K562 (cell line): Measurements from ENCODE around the gene ZNF473. TPM values are rescaled to one million over a fixed set of nuclear protein-coding genes. Genes with fewer than 3 reads are reported as not detected.

Experiments used
- CBX3 ChIP-seq, 2 experiments: IDR thresholded peaks; 1 replicate in 1 of 2; 2 replicates in 1 of 2; pipeline ENCODE4 v1.6.1; 2012; ENCODE audit warnings: inconsistent platforms in 2 of 2, low read length in 2 of 2, borderline replicate concordance in 1 of 2, control low read depth in 1 of 2
- CC2D1A ChIP-seq: fragments of 450-650 bp; IDR thresholded peaks from 2 replicates; pipeline ENCODE4 v1.6.1; 2017; ENCODE audit warnings: mild to moderate bottlenecking
- CCNT2 ChIP-seq: IDR thresholded peaks from 2 replicates; pipeline ENCODE4 v1.6.1; 2011; ENCODE audit warnings: borderline replicate concordance, low read depth, mild to moderate bottlenecking, moderate library complexity, mixed read lengths, low read length; ENCODE audit not compliant: insufficient read length; ENCODE audit errors: extremely low read depth
- CEBPB ChIP-seq: fragments of 450-650 bp; IDR thresholded peaks from 2 replicates; pipeline ENCODE4 v1.6.1; 2016; ENCODE audit warnings: missing genetic modification characterization, missing compliant biosample characterization
- CTCFL ChIP-seq: IDR thresholded peaks from 2 replicates; pipeline ENCODE4 v1.6.1; 2011; ENCODE audit warnings: borderline replicate concordance, low read depth, mild to moderate bottlenecking, moderate library complexity, low read length; ENCODE audit not compliant: insufficient read depth, poor library complexity, severe bottlenecking
- E2F8 ChIP-seq: fragments of 450-650 bp; IDR thresholded peaks from 2 replicates; pipeline ENCODE4 v1.7.1; 2018; ENCODE audit warnings: mild to moderate bottlenecking, low read depth; ENCODE audit not compliant: partially characterized antibody
- FOXJ3 ChIP-seq: sonication (generic); formaldehyde crosslinking; IDR thresholded peaks from 2 replicates; pipeline ENCODE4 v1.4.0; 2020; ENCODE audit warnings: mild to moderate bottlenecking, missing genetic modification reagents
- HMGN3 ChIP-seq: IDR thresholded peaks from 2 replicates; pipeline ENCODE4 v1.6.1; 2011; ENCODE audit warnings: borderline replicate concordance, low read depth, mild to moderate bottlenecking, mixed read lengths, low read length; ENCODE audit not compliant: insufficient read length; ENCODE audit errors: extremely low read depth
- HNRNPH1 ChIP-seq: fragments of 200-400 bp; formaldehyde crosslinking; optimal IDR thresholded peaks from 2 replicates; pipeline ENCODE3; 2017; ENCODE audit warnings: low read depth, mild to moderate bottlenecking, low read length, moderate library complexity
- KDM1A ChIP-seq, 2 experiments: fragments of 450-650 bp; IDR thresholded peaks; 2 replicates each; pipeline ENCODE4 v1.6.1; 2016; ENCODE audit warnings: mild to moderate bottlenecking in 2 of 2
- MEIS2 ChIP-seq: fragments of 450-650 bp; IDR thresholded peaks from 2 replicates; pipeline ENCODE4 v1.6.1; 2014; ENCODE audit warnings: mild to moderate bottlenecking; ENCODE audit not compliant: partially characterized antibody
- NCOA6 ChIP-seq: fragments of 450-650 bp; IDR thresholded peaks from 2 replicates; pipeline ENCODE4 v1.6.1; 2017; ENCODE audit warnings: mild to moderate bottlenecking
- OTX1 ChIP-seq: fragments of 450-650 bp; formaldehyde crosslinking; IDR thresholded peaks from 2 replicates; pipeline ENCODE4 v1.4.0; 2022; ENCODE audit warnings: mild to moderate bottlenecking
- POU5F1 ChIP-seq: fragments of 150-350 bp; IDR thresholded peaks from 2 replicates; pipeline ENCODE4 v1.6.1; 2014; ENCODE audit warnings: borderline replicate concordance, low read length, low read depth, mild to moderate bottlenecking; ENCODE audit not compliant: partially characterized antibody
- RBM15 ChIP-seq: fragments of 200-400 bp; formaldehyde crosslinking; IDR thresholded peaks from 2 replicates; pipeline ENCODE4 v1.6.1; 2018; ENCODE audit warnings: mild to moderate bottlenecking, low read length, moderate library complexity; ENCODE audit not compliant: insufficient read depth
- SRSF7 ChIP-seq: fragments of 200-400 bp; formaldehyde crosslinking; optimal IDR thresholded peaks from 2 replicates; pipeline ENCODE3; 2017; ENCODE audit warnings: mild to moderate bottlenecking, low read depth, low read length
- TAF7 ChIP-seq: fragments of 450-650 bp; IDR thresholded peaks from 2 replicates; pipeline ENCODE4 v1.6.1; 2016; ENCODE audit warnings: missing genetic modification characterization, missing compliant biosample characterization
- TBL1XR1 ChIP-seq, 2 experiments: IDR thresholded peaks; 2 replicates each; pipeline ENCODE4 v1.6.1; 2012; ENCODE audit warnings: improper control_type of control experiment in 2 of 2, low read length in 2 of 2, mild to moderate bottlenecking in 1 of 2
- ZBED1 ChIP-seq: IDR thresholded peaks from 2 replicates; pipeline ENCODE4 v1.6.1; 2014
- ZC3H11A ChIP-seq: IDR thresholded peaks from 2 replicates; pipeline ENCODE4 v1.6.1; 2012; ENCODE audit warnings: low read depth, low read length, improper control_type of control experiment
- ZNF23 ChIP-seq: fragments of 250-450 bp; sonication (Bioruptor Pico); IDR thresholded peaks from 2 replicates; pipeline ENCODE4 v1.4.0; 2020; ENCODE audit warnings: mild to moderate bottlenecking
- ZNF3 ChIP-seq: fragments of 250-450 bp; sonication (Bioruptor Pico); IDR thresholded peaks from 2 replicates; pipeline ENCODE4 v1.5.0; 2021; ENCODE audit warnings: mild to moderate bottlenecking, moderate library complexity
- ZNF740 ChIP-seq, 3 experiments: fragments of 200-800 bp in 1 of 3; sonication (Bioruptor generic) in 1 of 3; sonication (generic) in 1 of 3; formaldehyde crosslinking in 1 of 3; IDR thresholded peaks; 2 replicates each; pipeline versions ENCODE4 v1.6.1 to v1.8.0; 2016 to 2022; ENCODE audit warnings: mild to moderate bottlenecking in 2 of 3, missing compliant biosample characterization in 2 of 3, missing genetic modification characterization in 2 of 3, missing genetic modification reagents in 1 of 3
- polyA plus RNA-seq, 8 experiments: library from polyadenylated mRNA; depleted of rRNA in 4 of 8; stranded (reverse) in 5 of 8; unstranded in 3 of 8; fragments of >200 nt; fragmentation: Nextera tagmentation in 2 of 8; fragmentation: Illumina TruSeq in 1 of 8; extraction: Ambion mirVana in 2 of 8; extraction: Trizol in 1 of 8; gene quantifications; 2 replicates each; pipeline versions ENCODE4 v1.2.1 to v1.2.3, GENCODE V29; 2011 to 2014; ENCODE audit warnings: inconsistent platforms in 1 of 8, missing spikeins in 1 of 8
- total RNA-seq, 7 experiments: library from RNA; depleted of rRNA in 6 of 7; stranded (reverse); fragments of >200 nt in 6 of 7; fragmentation: Illumina TruSeq in 2 of 7; extraction: Trizol in 2 of 7; gene quantifications; 2 replicates each; pipeline versions ENCODE4 v1.2.1 to v1.2.3, GENCODE V29; 2011 to 2021; ENCODE audit warnings: low replicate concordance in 1 of 7

The ZNF473 gene
- total and polyA plus RNA-seq, 9 of the 15 experiments (the other 6 are each of a cell fraction or from before 2014, with no cell fraction given) = 8.2 to 34.0 (median 28.5) TPM

- no peak for TF ChIP-seq E2F8
- TF ChIP-seq MEIS2 = peak; percentile 36
- TF ChIP-seq CTCFL = no peak
- no peak for TF ChIP-seq ZNF23
- TF ChIP-seq OTX1 = no peak
- TF ChIP-seq TAF7 = no peak
- TF ChIP-seq CC2D1A = no peak
- TF ChIP-seq KDM1A (IDR thresholded peaks at IDR 0.05) = no peak
- TF ChIP-seq NCOA6 = no peak
- TF ChIP-seq HNRNPH1 = no peak
- no peak for TF ChIP-seq POU5F1
- no peak for TF ChIP-seq ZNF3 (CRISPR knock-in tag)
- no peak for TF ChIP-seq FOXJ3
- no peak for TF ChIP-seq CEBPB (tag)
- TF ChIP-seq CBX3 (IDR thresholded peaks at IDR 0.05; ENCODE audit: borderline replicate concordance in 1 of 2, low read length in 2 of 2) = 0 out of 3 replicates have a peak, but pooled peaks of 1 of the 2 experiments have one; percentile 4
- TF ChIP-seq SRSF7 = no peak
- TF ChIP-seq RBM15 = no peak
- TF ChIP-seq CCNT2 = no peak
- TF ChIP-seq TBL1XR1 (IDR thresholded peaks at IDR 0.05; ENCODE audit: low read length in 2 of 2) = no peak; a peak in 1 of 4 replicates
- TF ChIP-seq ZBED1 = no peak
- no peak for TF ChIP-seq ZC3H11A
- TF ChIP-seq HMGN3 = no peak
- no peak for TF ChIP-seq ZNF740 (CRISPR knock-in tag; IDR thresholded peaks at IDR 0.05)
- TF ChIP-seq ZNF740 (tag; IDR thresholded peaks at IDR 0.05) = no peak
These were observed 24.8 kb downstream of the ZNF473 start (continued) for GRCh38 chr19:50050406-50051227.
